A549 (cell line): ENCODE results near the gene TSHR.

ENCODE experiments used
- CHD4 ChIP-seq: fragments of 200-600 bp; sonication (generic); IDR thresholded peaks from 2 replicates; pipeline ENCODE4 v1.6.1; 2016; ENCODE audit warnings: antibody characterized with exemption, mild to moderate bottlenecking, borderline replicate concordance
- CTCF ChIP-seq: fragments of >200 bp; sonication (Bioruptor Twin); formaldehyde crosslinking; IDR thresholded peaks from 3 replicates; pipeline ENCODE4 v1.5.1; 2016
- EP300 ChIP-seq, 2 experiments: fragments of >200 bp; sonication (Bioruptor Twin); formaldehyde crosslinking; IDR thresholded peaks; 2 replicates in 1 of 2; 3 replicates in 1 of 2; pipeline ENCODE4 v1.6.1; 2016 to 2017
- MYC ChIP-seq: IDR thresholded peaks from 2 replicates; pipeline ENCODE4 v1.6.1; 2012; ENCODE audit warnings: mild to moderate bottlenecking, inconsistent platforms, low read length, improper control_type of control experiment, borderline replicate concordance
- POLR2A ChIP-seq: IDR thresholded peaks from 2 replicates; pipeline ENCODE4 v1.6.1; 2012; ENCODE audit warnings: mild to moderate bottlenecking, low read length

DNA sequence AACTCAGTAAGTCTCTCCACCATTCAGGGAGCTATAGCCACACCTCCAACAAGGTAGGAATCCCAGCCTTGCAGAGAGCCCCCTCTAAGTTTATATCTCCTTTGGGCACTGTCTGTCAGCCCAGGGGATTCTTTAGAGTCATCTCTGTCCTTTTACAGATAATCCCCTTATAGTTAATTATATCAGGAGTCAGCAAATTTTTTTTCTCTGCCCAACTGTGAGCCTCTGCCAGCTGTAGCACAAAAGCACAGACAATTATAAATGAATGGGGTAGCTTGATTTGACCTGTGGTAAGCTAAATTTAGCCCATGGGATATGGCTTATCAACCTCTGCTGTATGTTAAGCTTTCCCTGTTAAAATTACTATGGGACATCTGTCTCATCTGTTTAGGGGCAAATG is 22.1 kb upstream of the TSHR start:
- no peak for TF ChIP-seq CTCF
- no peak for TF ChIP-seq POLR2A
- TF ChIP-seq MYC, result no peak
- no peak for TF ChIP-seq EP300 (IDR thresholded peaks at IDR 0.05)
- TF ChIP-seq CHD4, result no peak
